ENCODE data around the gene ERO1B. TPM values are rescaled to one million over a fixed set of nuclear protein-coding genes. Genes with fewer than 3 reads are reported as not detected.

ERO1B gene
- total and polyA plus RNA-seq, 2 of the 13 experiments (the other 11 are each of a cell fraction or from before 2014, with no cell fraction given), result 1.6 to 2.1 TPM

GRCh38 chr1:236247286-236247685 is 34.5 kb downstream of the ERO1B start (continued):
- no peak for TF ChIP-seq THAP8 (CRISPR knock-in tag; IDR thresholded peaks at IDR 0.05; ENCODE audit: borderline replicate concordance)
- no peak for TF ChIP-seq CREM (IDR thresholded peaks at IDR 0.05)
- no peak for TF ChIP-seq CREM (CRISPR knock-in tag; IDR thresholded peaks at IDR 0.05)

GRCh38 chr1:236242568-236242967 is 39.2 kb downstream of the ERO1B start:
- no TSS peak for BruUV-seq (replicated peaks)
- FAIRE-seq, result no peak
- Histone ChIP-seq H4K20me1 (ENCODE audit: insufficient read depth, low read length) (no peaks in the 10 kb centered on the region), H3K79me2 (ENCODE audit: insufficient read depth, low read length) (no peaks in the 10 kb centered on the region), H3K9me3 (ENCODE audit: low read length) (no peaks in the 10 kb centered on the region), H3K27ac (ENCODE audit: extremely low read length, insufficient read depth, low read length) (no peak overlapping the region), H3K4me2 (ENCODE audit: low read depth, low read length) (no peak overlapping the region), H3K9ac (ENCODE audit: insufficient read depth, low read depth, low read length) (no peak overlapping the region), H3K4me1 (ENCODE audit: insufficient read depth, low read length) (no peaks in the 10 kb centered on the region), H2AFZ (ENCODE audit: low read length) (no peak overlapping the region), H3K27me3 (ENCODE audit: control insufficient read depth in 1 of 2, insufficient read depth in 2 of 2, low read length in 2 of 2) (no peaks in the 10 kb centered on the region; a peak in 1 of 5 replicates), H3K4me3 (replicated peaks in 1 of 3; ENCODE audit: insufficient read depth in 1 of 3, low read depth in 2 of 3, low read length in 3 of 3) (no peak overlapping the region), H3K36me3 (replicated peaks in 1 of 2; ENCODE audit: control insufficient read depth in 1 of 2, insufficient read depth in 2 of 2, low read length in 2 of 2) (no peaks in the 10 kb centered on the region)
- in situ Hi-C loops (cut with HindIII; ENCODE audit: extremely low pct_ligation_motif_present, low pct_unique_long_range_greater_than_20kb), result no loop called here
- ChIA-PET POLR2A (no interaction called here), CTCF (ENCODE audit: low intra/inter-chr PET ratio, low total read pairs) (no interaction called here)
- DNase-seq (ENCODE audit: low spot score), result no peak
- WGBS (ENCODE audit: low lambda C conversion rate), result 71% methylated on average over 2 of the region's 2 CpGs
- intact Hi-C loops (cut with micrococcal nuclease; ENCODE audit: unreplicated experiment), result no loop called here
- ATAC-seq, result no peak
- TF ChIP-seq ZNF160 (CRISPR knock-in tag; IDR thresholded peaks at IDR 0.05) (no peak), MAFF (IDR thresholded peaks at IDR 0.05; ENCODE audit: low read depth, low read length) (peak; percentile 97), TMF1 (CRISPR knock-in tag; IDR thresholded peaks at IDR 0.05; ENCODE audit: low read depth) (no peak), FOSL2 (CRISPR knock-in tag; IDR thresholded peaks at IDR 0.05) (no peak), ZNF850 (CRISPR knock-in tag; conservative IDR thresholded peaks at IDR 0.05) (no peak), ZNF543 (CRISPR knock-in tag; IDR thresholded peaks at IDR 0.05) (no peak), HDAC6 (IDR thresholded peaks at IDR 0.05; ENCODE audit: low read depth, low read length) (no peak), MAFK (conservative IDR thresholded peaks at IDR 0.05 in 1 of 2, IDR thresholded peaks at IDR 0.05 in 1 of 2; ENCODE audit: low read length in 2 of 2) (peak; percentile 95 to 98), LBX2 (CRISPR knock-in tag; IDR thresholded peaks at IDR 0.05; ENCODE audit: borderline replicate concordance) (no peak)
